ENCODE results near the gene RABGAP1L.
"Not testable (repeated sequence)": the region's sequence is repeated elsewhere in the genome, so short reads cannot be mapped to it uniquely, and the experiment has no call there.

RABGAP1L gene

DNA sequence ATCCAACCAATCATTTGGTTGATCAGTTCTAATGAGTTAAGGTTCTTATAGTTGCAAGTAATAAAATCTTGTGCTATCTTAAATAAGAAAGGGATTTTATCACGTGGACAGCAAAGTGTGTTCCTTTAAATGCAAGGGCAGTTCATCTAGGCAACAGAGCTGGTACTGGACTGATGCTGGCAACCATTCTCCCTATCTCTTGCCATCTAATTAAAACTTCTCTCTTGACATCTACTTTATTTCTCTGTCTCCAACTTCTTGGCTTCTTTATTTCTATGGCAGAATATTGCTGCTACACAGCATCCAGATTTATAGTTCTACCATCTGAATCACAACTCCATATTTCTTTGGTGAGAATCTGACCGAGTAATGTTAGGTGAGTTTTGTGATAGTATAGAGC, 725.2 kb downstream of the RABGAP1L start:
- DNase-seq (ENCODE audit: low read depth): no peak

GRCh38 chr1:174890024-174890423, 730.7 kb downstream of the RABGAP1L start:
- no peak for DNase-seq (ENCODE audit: low read depth)

GRCh38 chr1:174892016-174892415, 732.7 kb downstream of the RABGAP1L start:
- DNase-seq (ENCODE audit: low read depth): no peak

DNA sequence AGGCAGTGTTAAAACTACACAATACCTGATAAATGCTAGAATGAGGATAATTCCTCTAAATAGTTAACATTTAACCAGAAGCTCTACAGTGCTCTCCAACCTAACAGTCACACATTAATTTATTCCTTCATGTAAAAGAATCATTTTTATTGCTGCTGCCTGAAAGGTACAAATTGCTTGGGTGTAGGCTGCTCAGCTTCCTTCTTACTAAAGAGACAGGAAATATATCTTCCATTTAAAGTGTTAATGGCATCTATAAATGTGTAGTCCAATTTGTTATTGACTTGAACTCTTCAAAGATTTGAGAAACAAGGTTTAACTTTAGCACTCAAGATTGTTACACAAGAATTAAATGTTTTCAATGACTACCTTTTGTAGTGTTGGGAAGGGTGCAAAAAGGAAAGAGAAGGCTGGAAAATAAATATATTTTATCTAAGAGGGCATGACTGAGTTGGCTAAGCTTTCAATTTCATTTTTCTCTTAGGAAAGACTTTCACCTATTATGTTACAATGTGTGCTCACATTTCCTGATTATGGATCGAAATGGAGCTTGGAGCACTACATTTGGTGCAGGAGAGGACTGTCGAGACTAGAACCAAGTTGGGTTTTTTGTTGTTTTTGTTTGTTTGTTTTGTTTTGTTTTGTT, 734.9 kb downstream of the RABGAP1L start:
- DNase-seq (ENCODE audit: low read depth): no peak

- not testable (repeated sequence) for DNase-seq (ENCODE audit: low read depth)
Measured at GRCh38 chr1:174895610-174896009, 736.3 kb downstream of the RABGAP1L start.

GRCh38 chr1:174898102-174898797, 738.9 kb downstream of the RABGAP1L start:
- no peak for DNase-seq (ENCODE audit: low read depth)

DNA sequence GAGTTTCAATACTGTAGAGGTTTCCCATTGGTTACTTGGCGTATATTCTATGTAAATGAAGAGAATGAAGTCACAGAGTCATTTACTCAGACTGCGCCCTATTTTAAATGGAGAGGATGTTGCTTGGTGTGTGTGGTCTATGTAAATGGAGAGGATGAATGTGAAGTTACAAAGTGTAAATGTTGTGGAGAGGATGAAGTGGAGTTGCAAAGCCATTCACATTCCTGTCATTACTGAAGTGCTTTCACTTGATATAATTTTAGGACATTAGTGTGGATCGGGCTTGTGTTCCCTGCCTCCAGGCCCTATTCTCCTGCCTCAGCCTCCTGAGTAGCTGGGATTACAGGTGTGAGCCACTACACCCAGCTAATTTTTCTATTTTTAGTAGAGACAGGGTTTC, 741.0 kb downstream of the RABGAP1L start:
- DNase-seq (ENCODE audit: low read depth): no peak

- no peak for DNase-seq (ENCODE audit: low read depth)
Measured at GRCh38 chr1:174902531-174903099, 743.3 kb downstream of the RABGAP1L start.

- no peak for DNase-seq (ENCODE audit: low read depth)
Measured at GRCh38 chr1:174911606-174912005, 752.3 kb downstream of the RABGAP1L start.

GRCh38 chr1:174912264-174912663, 752.9 kb downstream of the RABGAP1L start:
- no peak for DNase-seq (ENCODE audit: low read depth)

DNA sequence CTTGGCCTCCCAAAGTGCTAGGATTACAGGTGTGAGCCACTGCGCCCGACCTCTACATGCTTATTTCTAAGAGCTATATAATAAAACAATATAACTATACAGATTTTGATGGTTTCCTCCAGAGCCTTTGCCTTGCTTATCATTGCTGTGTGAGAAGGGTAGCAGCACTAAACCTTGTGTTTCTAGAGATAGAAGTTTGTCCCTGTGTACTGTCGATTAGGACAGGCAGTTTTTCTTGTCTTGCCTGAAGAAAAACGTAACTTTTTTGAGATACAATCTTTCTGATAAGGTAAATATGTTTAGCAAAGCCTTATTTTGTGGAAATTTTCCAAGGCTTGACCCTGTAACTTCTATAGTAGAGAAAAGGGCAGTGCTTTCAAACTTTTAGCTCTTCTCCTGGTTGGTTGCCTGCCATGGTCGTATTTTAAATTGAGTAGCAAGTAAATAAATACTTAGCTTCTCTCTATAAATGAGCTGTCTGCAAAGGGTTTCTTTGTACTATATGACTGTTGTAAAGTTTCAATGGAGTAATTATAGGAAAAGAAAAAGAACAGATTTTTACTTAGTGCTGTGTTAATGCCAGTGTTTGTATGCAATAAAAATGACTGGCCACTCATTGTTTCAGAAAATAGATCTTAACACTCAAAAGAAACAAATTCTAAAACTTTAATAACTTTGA, 754.0 kb downstream of the RABGAP1L start:
- DNase-seq (ENCODE audit: low read depth): no peak

- no peak for DNase-seq (ENCODE audit: low read depth)
Measured at GRCh38 chr1:174914991-174915390, 755.7 kb downstream of the RABGAP1L start.

GRCh38 chr1:174916846-174917245, 757.5 kb downstream of the RABGAP1L start:
- DNase-seq (ENCODE audit: low read depth): no peak

GRCh38 chr1:174920093-174920492, 760.8 kb downstream of the RABGAP1L start:
- DNase-seq (ENCODE audit: low read depth): no peak

DNA sequence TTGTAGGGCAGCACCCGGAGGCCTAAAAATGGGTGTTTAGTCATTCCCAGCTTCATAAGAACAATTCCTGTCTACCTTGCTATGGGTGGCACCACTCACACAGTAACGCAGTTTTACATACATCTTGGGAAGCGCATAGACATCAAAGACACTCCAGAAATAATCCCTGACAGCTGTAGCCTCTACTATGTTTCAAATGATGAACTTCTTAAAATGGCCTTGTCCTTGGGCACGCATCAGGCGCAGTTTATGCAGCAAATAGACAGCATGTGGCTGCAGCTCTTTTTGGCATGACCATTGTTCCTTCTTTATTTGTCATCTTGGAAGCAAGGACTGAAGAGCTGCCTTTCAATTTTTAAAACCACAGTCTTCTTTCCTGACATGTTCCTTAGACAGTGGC, 762.8 kb downstream of the RABGAP1L start:
- DNase-seq (ENCODE audit: low read depth): no peak

DNA sequence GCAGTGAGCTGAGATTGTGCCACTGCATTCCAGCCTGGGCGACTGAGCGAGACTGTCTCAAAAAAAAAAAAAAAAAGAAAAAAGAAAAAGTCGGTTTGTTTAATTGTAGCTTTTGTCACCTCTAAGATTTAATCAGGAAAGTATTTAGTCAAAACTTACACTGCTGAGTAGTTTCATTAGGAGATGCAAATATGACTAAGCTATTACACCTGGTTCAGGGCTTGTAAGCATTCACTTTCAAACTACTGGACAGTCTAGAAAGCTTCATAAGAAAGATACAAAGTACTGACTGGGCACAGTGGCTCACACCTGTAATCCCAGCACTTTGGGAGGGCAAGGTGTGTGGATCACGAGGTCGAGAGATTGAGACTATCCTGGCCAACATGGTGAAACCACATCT, 764.5 kb downstream of the RABGAP1L start:
- DNase-seq (ENCODE audit: low read depth): no peak

DNA sequence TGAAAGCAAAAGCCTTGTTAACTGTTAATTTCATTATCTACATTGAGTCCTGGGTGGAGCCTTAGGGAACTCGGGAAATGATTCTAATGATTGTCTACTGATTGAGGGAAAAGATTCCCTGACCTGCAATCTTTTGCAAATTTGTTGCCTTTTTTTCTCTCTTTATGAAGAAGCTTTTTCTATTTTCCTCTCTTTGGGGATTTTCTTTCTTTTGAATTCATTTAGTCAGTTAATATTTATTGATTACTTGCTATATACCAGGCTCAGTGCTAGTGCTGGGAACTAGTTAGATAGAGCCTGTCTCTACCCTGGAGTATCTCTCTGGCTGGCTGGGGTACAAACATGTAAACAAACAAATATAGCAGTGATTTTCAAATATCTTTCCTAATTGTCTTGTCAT, 769.2 kb downstream of the RABGAP1L start:
- DNase-seq (ENCODE audit: low read depth): no peak

GRCh38 chr1:174931214-174931613, 771.9 kb downstream of the RABGAP1L start:
- no peak for DNase-seq (ENCODE audit: low read depth)

DNA sequence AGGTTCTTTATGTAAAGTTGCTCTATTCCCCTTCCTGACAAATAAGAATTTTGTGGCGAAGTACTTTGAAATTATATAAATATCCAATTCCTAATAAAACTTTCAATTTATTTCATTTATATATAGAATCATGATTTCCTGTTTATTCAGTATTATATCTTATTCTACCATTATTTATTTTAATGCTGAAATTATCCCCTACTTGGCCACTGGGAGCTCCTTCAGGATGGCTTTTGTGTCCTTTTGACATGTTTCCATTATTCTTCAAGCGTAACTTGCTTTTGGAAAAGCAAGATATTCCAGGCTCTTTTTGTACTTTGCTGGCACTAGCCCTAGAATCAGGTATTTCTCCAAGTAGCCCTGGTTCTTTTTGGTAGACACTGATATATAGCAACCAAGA, 773.3 kb downstream of the RABGAP1L start:
- no peak for DNase-seq (ENCODE audit: low read depth)

DNA sequence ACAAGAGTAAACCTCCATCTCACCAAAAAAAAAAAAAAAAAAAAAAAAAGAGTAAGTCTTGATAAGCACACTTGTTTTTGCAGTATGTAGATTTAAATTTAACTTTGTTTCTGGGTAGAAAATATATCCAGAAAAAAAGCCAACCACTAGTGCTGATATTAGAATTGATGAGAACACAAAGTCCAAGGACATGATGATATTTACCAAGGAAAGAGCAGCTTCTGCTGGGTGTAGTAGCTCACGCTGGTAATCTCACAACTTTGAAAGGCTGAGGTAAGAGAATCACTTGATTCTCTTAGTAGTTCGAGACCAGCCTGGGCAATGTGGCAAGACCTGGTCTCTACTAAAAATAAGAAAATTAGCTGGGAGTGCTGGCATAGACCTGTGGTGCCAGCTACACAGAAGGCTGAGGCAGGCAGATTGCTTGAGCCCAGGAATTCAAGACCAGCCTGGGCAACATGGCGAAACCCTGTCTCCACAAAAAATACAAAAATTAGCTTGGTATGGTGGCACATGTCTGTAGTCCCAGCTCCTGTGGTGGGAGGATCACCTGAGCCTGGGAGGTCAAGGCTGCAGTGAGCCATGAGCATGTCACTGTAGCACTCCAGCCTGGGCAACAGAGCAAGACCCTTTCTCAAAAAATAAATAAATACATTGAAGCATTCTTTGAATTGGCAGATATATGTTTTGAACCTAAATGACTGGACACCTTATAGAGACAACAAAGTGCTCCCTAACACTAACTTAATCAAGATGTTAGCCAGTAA, 776.8 kb downstream of the RABGAP1L start:
- no peak for DNase-seq (ENCODE audit: low read depth)

GRCh38 chr1:174938281-174939007, 779.1 kb downstream of the RABGAP1L start:
- no peak for DNase-seq (ENCODE audit: low read depth)

All from amniotic epithelial cell (primary cell).